K562 (cell line): ENCODE results near the gene CRYZL1. TPM values are rescaled to one million over a fixed set of nuclear protein-coding genes. Genes with fewer than 3 reads are reported as not detected.

Source experiments
- E2F6 ChIP-seq, 2 experiments: IDR thresholded peaks; 2 replicates each; pipeline ENCODE4 v1.6.1; 2011; ENCODE audit warnings: borderline replicate concordance in 1 of 2, control low read depth in 1 of 2, low read depth in 1 of 2, low read length in 1 of 2, mild to moderate bottlenecking in 1 of 2, mixed read lengths in 1 of 2, moderate library complexity in 1 of 2; ENCODE audit not compliant: insufficient read depth in 1 of 2, insufficient read length in 1 of 2, poor library complexity in 1 of 2, severe bottlenecking in 1 of 2; ENCODE audit errors: extremely low read depth in 1 of 2
- HCFC1 ChIP-seq: IDR thresholded peaks from 2 replicates; pipeline ENCODE4 v1.6.1; 2012; ENCODE audit warnings: low read depth, low read length, improper control_type of control experiment
- HMGN3 ChIP-seq: IDR thresholded peaks from 2 replicates; pipeline ENCODE4 v1.6.1; 2011; ENCODE audit warnings: borderline replicate concordance, low read depth, mild to moderate bottlenecking, mixed read lengths, low read length; ENCODE audit not compliant: insufficient read length; ENCODE audit errors: extremely low read depth
- HNRNPL ChIP-seq: fragments of 200-400 bp; formaldehyde crosslinking; IDR thresholded peaks from 2 replicates; pipeline ENCODE4 v1.6.1; 2017; ENCODE audit warnings: low read depth, mild to moderate bottlenecking, low read length
- MLLT1 ChIP-seq, 2 experiments: fragments of 450-650 bp; IDR thresholded peaks; 2 replicates each; pipeline ENCODE4 v1.6.1; 2016
- RB1 ChIP-seq: fragments of 450-650 bp; IDR thresholded peaks from 2 replicates; pipeline ENCODE4 v1.6.1; 2017; ENCODE audit warnings: low read depth, mild to moderate bottlenecking
- YY1 ChIP-seq, 3 experiments: IDR thresholded peaks; 2 replicates each; pipeline ENCODE4 v1.6.1; 2011; ENCODE audit warnings: low read length in 2 of 3, mild to moderate bottlenecking in 2 of 3, moderate library complexity in 2 of 3, borderline replicate concordance in 1 of 3, control low read depth in 1 of 3, low read depth in 1 of 3; ENCODE audit not compliant: insufficient read depth in 3 of 3, insufficient replicate concordance in 2 of 3, control insufficient read depth in 1 of 3, insufficient read length in 1 of 3; ENCODE audit errors: extremely low read depth in 1 of 3
- ZBTB1 ChIP-seq: sonication (generic); formaldehyde crosslinking; IDR thresholded peaks from 2 replicates; pipeline ENCODE4 v1.8.1; 2023; ENCODE audit warnings: missing genetic modification reagents, low read depth, mild to moderate bottlenecking, borderline replicate concordance
- ZBTB9 ChIP-seq: fragments of 450-650 bp; formaldehyde crosslinking; IDR thresholded peaks from 2 replicates; pipeline ENCODE4 v1.4.0; 2020; ENCODE audit warnings: mild to moderate bottlenecking, moderate library complexity
- ZNF407 ChIP-seq: fragments of 450-650 bp; IDR thresholded peaks from 2 replicates; pipeline ENCODE4 v1.6.1; 2016; ENCODE audit warnings: low read depth
- polyA plus RNA-seq, 8 experiments: library from polyadenylated mRNA; depleted of rRNA in 4 of 8; stranded (reverse) in 5 of 8; unstranded in 3 of 8; fragments of >200 nt; fragmentation: Nextera tagmentation in 2 of 8; fragmentation: Illumina TruSeq in 1 of 8; extraction: Ambion mirVana in 2 of 8; extraction: Trizol in 1 of 8; gene quantifications; 2 replicates each; pipeline versions ENCODE4 v1.2.1 to v1.2.3, GENCODE V29; 2011 to 2014; ENCODE audit warnings: inconsistent platforms in 1 of 8, missing spikeins in 1 of 8
- total RNA-seq, 7 experiments: library from RNA; depleted of rRNA in 6 of 7; stranded (reverse); fragments of >200 nt in 6 of 7; fragmentation: Illumina TruSeq in 2 of 7; extraction: Trizol in 2 of 7; gene quantifications; 2 replicates each; pipeline versions ENCODE4 v1.2.1 to v1.2.3, GENCODE V29; 2011 to 2021; ENCODE audit warnings: low replicate concordance in 1 of 7

The CRYZL1 gene
- total and polyA plus RNA-seq, 9 of the 15 experiments (the other 6 are each of a cell fraction or from before 2014, with no cell fraction given): 19.9 to 98.2 (median 39.2) TPM

- TF ChIP-seq ZNF407 (no peak), YY1 (IDR thresholded peaks at IDR 0.05; ENCODE audit: borderline replicate concordance in 1 of 3, control insufficient read depth in 1 of 3, extremely low read depth in 1 of 3, insufficient read depth in 3 of 3, insufficient read length in 1 of 3, insufficient replicate concordance in 2 of 3, low read depth in 1 of 3, low read length in 2 of 3) (peak in 2 of 3 experiments; percentile 56 to 79), HMGN3 (peak; percentile 83), RB1 (peak; percentile 99), HCFC1 (0 out of 2 replicates have a peak, but pooled peaks have one; percentile 4), MLLT1 (IDR thresholded peaks at IDR 0.05) (no peak), ZBTB1 (CRISPR knock-in tag) (peak; percentile 44; the same call in 1 of the 2 replicates), E2F6 (IDR thresholded peaks at IDR 0.05; ENCODE audit: borderline replicate concordance in 1 of 2, extremely low read depth in 1 of 2, insufficient read depth in 1 of 2, insufficient read length in 1 of 2, low read depth in 1 of 2, low read length in 1 of 2, poor library complexity in 1 of 2, severe bottlenecking in 1 of 2) (peak; percentile 79 to 98), HNRNPL (peak; percentile 89), ZBTB9 (CRISPR knock-in tag) (peak; percentile 64)
Measured at GRCh38 chr21:33588485-33589335, 52.8 kb downstream of the CRYZL1 start, which contains the start of gene DONSON (continued).
